Measurements from ENCODE around the gene TNKS1BP1.
A peak's percentile ranks its signal among the peaks of the same experiment; 100 is the strongest.

The TNKS1BP1 gene

DNA sequence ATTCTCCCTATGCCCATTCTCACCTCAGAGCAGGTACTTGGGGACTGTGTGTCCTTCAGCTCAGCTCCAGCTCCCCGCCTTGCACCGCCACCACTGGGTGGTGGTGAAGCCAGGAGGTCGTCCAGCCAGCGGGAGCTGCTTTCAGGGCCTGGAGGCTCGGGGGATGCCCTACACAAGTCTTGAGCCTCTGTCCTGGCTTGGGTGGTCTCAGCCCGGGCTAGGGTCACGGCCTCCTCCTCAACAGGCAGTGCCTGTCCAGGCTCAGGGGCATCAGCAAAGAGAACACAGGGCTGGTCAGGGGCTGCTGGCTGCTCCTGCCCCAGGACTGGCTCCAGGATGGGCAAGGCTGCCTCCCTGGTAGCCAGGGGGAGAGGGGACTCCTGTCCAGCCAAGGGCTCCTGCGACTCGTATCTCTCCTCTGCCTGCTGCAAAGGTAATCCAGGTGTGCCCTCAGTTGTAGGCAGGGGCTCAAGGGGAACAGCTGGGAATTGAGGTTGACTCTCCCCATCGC, 12.2 kb downstream of the TNKS1BP1 start:
- no peaks in the 10 kb centered on the region for H3K9me3 ChIP-seq (ENCODE audit: control insufficient read depth in 1 of 2, low read length in 2 of 2)
- peaks cover 58 to 74% of the 10 kb centered on the region in 2 donors for H3K4me1 ChIP-seq (ENCODE audit: control insufficient read depth in 1 of 2, insufficient read depth in 2 of 2, low read length in 2 of 2)
- peak overlapping the region; percentile 29 to 34 for H3K9ac ChIP-seq (ENCODE audit: low read depth in 1 of 2, low read length in 2 of 2)
- peaks cover 20 to 47% of the 10 kb centered on the region in 2 donors for H3K36me3 ChIP-seq (ENCODE audit: control insufficient read depth in 1 of 2, insufficient read depth in 2 of 2, low read length in 2 of 2)
- no peak overlapping the region for H3K27ac ChIP-seq (ENCODE audit: low read depth, low read length)
- no peaks in the 10 kb centered on the region for H3K27me3 ChIP-seq (ENCODE audit: control insufficient read depth in 1 of 2, insufficient read depth in 2 of 2, low read length in 2 of 2)
- peak overlapping the region in 1 of 2 donors; percentile 22 for H3K4me3 ChIP-seq (ENCODE audit: low read depth in 1 of 2, low read length in 2 of 2)

DNA sequence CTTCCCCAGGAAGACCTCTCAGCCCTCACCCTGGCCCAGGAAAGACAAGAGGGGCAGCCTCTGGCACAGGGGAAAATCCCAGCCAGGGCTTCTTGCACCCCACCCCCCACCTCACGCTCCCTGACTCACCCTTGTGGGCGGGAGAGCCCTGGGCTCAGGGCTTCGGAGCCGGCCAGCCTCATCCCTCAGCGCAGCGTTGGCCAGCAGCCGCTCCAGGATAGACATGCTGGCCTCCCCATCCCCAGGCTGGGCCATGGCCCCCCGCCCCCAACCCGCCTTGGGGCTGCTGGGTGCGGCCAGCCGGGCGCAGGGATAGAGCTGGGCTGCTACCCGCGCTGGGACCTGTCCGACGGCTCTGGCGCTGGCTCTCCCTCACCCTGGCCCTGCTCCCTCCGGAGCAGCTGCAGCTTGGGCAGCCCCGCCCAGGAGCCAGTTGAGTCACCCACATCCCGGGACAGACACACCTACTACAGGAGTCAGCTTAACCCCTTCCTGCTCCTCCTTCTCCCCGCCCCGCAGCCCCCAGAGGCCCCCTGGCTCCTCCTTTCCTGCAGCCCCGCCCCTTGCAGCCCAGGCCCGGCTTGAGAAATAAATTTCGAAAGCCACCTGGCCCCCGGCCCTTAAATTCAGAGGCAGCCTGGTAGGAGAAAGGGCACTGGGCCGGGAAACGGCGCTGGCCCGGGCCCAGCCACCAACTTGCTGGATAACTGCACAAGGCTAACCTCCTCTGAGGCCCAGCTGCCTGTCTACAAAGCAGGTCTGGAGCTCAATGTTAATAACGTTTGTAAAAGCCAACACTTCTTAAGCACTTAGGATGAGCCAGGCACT, 13.4 kb downstream of the TNKS1BP1 start:
- Histone ChIP-seq H3K9me3 (ENCODE audit: control insufficient read depth in 1 of 2, low read length in 2 of 2) (no peaks in the 10 kb centered on the region), H3K27ac (ENCODE audit: low read depth, low read length) (peak overlapping the region; percentile 77), H3K27me3 (ENCODE audit: control insufficient read depth in 1 of 2, insufficient read depth in 2 of 2, low read length in 2 of 2) (no peaks in the 10 kb centered on the region), H3K9ac (ENCODE audit: low read depth in 1 of 2, low read length in 2 of 2) (peak overlapping the region; percentile 63 to 69), H3K36me3 (ENCODE audit: control insufficient read depth in 1 of 2, insufficient read depth in 2 of 2, low read length in 2 of 2) (peaks cover 9 to 35% of the 10 kb centered on the region in 2 donors), H3K4me1 (ENCODE audit: control insufficient read depth in 1 of 2, insufficient read depth in 2 of 2, low read length in 2 of 2) (peaks cover 53 to 80% of the 10 kb centered on the region in 2 donors), H3K4me3 (ENCODE audit: low read depth in 1 of 2, low read length in 2 of 2) (peak overlapping the region; percentile 72 to 73)

DNA sequence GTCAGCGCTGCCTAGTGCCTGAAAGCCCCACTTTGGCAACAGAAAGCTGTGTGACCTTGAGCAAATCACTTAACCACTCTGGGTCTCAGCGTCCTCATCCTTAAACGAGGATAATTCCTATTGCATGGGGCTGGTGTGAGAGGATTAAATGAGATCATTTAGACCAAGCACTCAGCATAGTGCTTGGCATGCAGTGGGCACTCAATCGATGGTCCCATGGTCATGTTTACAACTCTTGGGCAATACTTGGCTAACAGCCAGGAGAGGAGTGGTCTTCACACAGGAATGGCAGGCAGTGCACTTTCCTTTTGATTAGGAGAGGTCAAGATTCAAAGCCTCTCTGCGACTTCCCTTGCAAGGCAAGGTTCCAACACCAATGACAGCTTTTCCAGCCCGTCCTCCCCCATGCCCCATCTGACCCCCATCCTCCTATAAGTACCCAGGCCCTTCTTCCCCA, 14.1 kb downstream of the TNKS1BP1 start:
- no peaks in the 10 kb centered on the region for H3K9me3 ChIP-seq (ENCODE audit: control insufficient read depth in 1 of 2, low read length in 2 of 2)
- H3K9ac ChIP-seq (ENCODE audit: low read depth in 1 of 2, low read length in 2 of 2): peak overlapping the region; percentile 63 to 69
- H3K27me3 ChIP-seq (ENCODE audit: control insufficient read depth in 1 of 2, insufficient read depth in 2 of 2, low read length in 2 of 2): no peaks in the 10 kb centered on the region
- H3K36me3 ChIP-seq (ENCODE audit: control insufficient read depth in 1 of 2, insufficient read depth in 2 of 2, low read length in 2 of 2): peaks cover 9 to 30% of the 10 kb centered on the region in 2 donors
- H3K27ac ChIP-seq (ENCODE audit: low read depth, low read length): peak overlapping the region; percentile 77
- peak overlapping the region; percentile 72 to 73 for H3K4me3 ChIP-seq (ENCODE audit: low read depth in 1 of 2, low read length in 2 of 2)
- H3K4me1 ChIP-seq (ENCODE audit: control insufficient read depth in 1 of 2, insufficient read depth in 2 of 2, low read length in 2 of 2): peaks cover 52 to 80% of the 10 kb centered on the region in 2 donors

DNA sequence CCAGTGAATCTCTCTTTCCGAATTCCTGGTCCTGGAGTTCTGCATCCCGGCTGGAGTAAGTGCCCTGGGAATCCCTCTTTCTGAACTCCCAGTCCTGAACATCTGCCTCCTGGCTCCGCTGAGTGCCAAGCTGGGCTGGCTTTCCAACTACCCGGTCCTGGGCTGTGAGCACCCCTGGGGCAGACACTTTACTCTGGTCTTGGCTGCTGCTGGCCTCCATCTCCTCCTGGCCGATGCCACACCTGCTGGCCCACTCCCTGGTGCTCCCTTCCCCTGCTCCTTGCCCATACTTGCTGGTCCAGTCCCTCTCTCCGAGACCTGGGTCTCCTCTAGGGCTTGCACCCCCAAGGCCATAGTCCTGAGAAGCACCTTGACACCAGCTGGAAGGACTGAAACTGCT, 14.7 kb downstream of the TNKS1BP1 start:
- no peaks in the 10 kb centered on the region for H3K27me3 ChIP-seq (ENCODE audit: control insufficient read depth in 1 of 2, insufficient read depth in 2 of 2, low read length in 2 of 2)
- H3K27ac ChIP-seq (ENCODE audit: low read depth, low read length): no peak overlapping the region
- H3K36me3 ChIP-seq (ENCODE audit: control insufficient read depth in 1 of 2, insufficient read depth in 2 of 2, low read length in 2 of 2): peaks cover 9 to 30% of the 10 kb centered on the region in 2 donors
- H3K4me1 ChIP-seq (ENCODE audit: control insufficient read depth in 1 of 2, insufficient read depth in 2 of 2, low read length in 2 of 2): peaks cover 52 to 83% of the 10 kb centered on the region in 2 donors
- no peaks in the 10 kb centered on the region for H3K9me3 ChIP-seq (ENCODE audit: control insufficient read depth in 1 of 2, low read length in 2 of 2)
- peak overlapping the region; percentile 48 to 63 for H3K9ac ChIP-seq (ENCODE audit: low read depth in 1 of 2, low read length in 2 of 2)
- H3K4me3 ChIP-seq (ENCODE audit: low read depth in 1 of 2, low read length in 2 of 2): peak overlapping the region in 1 of 2 donors; percentile 72

DNA sequence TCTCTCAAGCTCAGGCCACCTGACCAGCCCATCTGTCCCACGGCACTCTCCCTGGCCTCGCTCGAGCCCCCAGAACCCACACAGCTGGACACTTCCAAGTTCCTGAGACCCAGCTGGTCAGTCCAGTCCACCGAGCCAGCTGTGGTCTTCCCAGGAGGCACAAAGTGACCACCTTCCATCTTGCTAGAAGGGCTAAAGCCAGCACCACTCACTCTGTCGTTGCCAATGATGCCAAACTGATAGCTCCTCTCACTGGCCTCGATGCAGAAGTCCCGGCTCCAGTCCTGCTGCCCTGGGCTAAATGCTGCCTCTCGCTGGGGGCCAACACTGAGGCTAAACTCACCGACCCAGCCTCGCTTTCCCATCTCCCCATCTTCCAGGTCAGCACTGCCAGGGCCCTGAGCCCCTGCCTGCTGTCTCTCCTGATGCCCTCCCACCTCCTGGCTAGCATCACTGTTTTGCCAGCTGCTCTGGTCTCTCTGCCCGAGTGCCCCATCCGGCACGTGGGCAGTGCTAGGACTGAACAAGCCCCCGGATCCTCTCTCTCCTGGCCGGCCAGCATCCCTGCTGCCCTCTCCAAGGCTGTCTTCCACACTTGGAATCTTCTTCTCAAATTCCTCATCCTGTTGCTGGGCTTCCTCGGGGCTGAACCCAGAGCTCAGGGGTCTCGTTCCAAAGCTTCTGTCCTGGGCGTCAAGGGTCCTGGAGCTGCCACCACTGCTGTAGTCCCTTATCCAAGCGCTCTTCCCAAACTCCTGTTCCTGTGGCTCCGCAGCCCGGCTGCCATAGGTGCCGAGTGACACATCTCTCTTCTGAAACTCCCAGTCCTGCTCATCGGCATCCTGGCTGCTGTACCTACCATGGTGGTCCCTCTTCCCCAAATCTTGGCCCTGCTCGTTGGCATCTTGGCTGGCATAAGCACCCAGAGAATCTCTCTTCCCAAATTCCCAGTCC, 15.4 kb downstream of the TNKS1BP1 start:
- no peak overlapping the region for H3K27ac ChIP-seq (ENCODE audit: low read depth, low read length)
- peaks cover 54 to 81% of the 10 kb centered on the region in 2 donors for H3K4me1 ChIP-seq (ENCODE audit: control insufficient read depth in 1 of 2, insufficient read depth in 2 of 2, low read length in 2 of 2)
- H3K36me3 ChIP-seq (ENCODE audit: control insufficient read depth in 1 of 2, insufficient read depth in 2 of 2, low read length in 2 of 2): peaks cover 4 to 24% of the 10 kb centered on the region in 2 donors
- H3K27me3 ChIP-seq (ENCODE audit: control insufficient read depth in 1 of 2, insufficient read depth in 2 of 2, low read length in 2 of 2): no peaks in the 10 kb centered on the region
- H3K9me3 ChIP-seq (ENCODE audit: control insufficient read depth in 1 of 2, low read length in 2 of 2): no peaks in the 10 kb centered on the region
- no peak overlapping the region for H3K4me3 ChIP-seq (ENCODE audit: low read depth in 1 of 2, low read length in 2 of 2)
- no peak overlapping the region for H3K9ac ChIP-seq (ENCODE audit: low read depth in 1 of 2, low read length in 2 of 2)

DNA sequence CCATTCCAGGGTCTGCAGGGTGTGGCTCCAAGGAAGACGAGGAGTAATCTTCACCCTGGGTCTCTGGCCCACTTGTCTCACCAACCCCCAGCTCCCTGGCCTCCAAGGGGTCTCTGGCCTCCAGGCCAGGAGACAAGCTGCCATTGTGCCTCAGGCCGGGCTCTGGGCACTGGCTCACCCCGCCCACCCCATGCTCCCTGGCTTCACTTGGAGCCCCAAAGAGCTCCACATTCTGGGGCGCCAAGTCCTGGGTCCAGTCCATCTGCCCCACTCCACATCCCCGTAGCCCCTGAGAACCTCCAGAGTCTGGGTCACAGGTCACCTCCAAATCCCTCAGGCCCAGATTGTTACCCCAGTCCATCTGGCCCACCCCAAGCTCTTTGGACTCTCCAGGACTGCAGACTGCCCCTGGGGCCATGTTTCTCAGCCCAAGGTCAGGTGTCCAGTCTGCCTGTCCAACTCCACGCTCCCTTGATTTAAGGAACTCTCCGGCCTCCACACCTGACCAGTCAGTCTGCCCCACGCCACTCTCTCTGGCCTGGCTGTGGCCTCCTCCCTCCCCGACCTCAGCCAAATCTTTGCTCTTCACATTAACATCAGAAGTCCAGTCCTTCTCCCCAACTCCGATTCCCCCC, 16.2 kb downstream of the TNKS1BP1 start:
- H3K36me3 ChIP-seq (ENCODE audit: control insufficient read depth in 1 of 2, insufficient read depth in 2 of 2, low read length in 2 of 2): peaks cover 0 to 16% of the 10 kb centered on the region in 2 donors

DNA sequence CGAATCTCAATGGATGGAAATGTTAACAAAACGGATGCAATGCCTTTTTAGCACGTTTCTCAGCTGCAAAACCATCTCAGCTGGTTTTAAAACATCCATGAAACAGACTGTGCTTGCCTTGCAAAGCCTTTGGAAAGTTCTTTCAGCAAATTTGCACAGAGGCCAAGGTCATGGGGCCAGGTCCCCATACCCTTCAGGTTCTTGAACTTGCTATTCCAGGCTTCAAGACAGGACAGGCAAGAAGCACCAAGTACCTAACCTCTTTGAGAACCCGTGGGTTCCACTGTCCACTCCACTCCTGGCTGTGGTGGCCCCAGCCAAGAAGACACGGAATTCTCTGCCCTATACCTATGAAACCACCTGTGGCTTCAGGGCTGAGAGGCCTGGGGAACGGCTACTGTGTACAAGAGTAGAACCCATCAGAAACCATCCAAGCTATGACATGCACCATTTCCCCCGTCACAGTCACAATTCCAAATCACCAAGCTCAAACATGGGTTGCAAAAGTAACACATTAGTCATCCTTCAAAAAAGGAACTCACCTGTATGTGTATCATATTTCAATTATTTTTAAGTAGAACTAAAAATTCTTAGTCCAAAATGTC, 17.0 kb downstream of the TNKS1BP1 start:
- H3K27ac ChIP-seq (ENCODE audit: low read depth, low read length): no peak overlapping the region
- peaks cover 0 to 18% of the 10 kb centered on the region in 2 donors for H3K36me3 ChIP-seq (ENCODE audit: control insufficient read depth in 1 of 2, insufficient read depth in 2 of 2, low read length in 2 of 2)
- H3K4me1 ChIP-seq (ENCODE audit: control insufficient read depth in 1 of 2, insufficient read depth in 2 of 2, low read length in 2 of 2): peaks cover 46 to 76% of the 10 kb centered on the region in 2 donors
- no peaks in the 10 kb centered on the region for H3K9me3 ChIP-seq (ENCODE audit: control insufficient read depth in 1 of 2, low read length in 2 of 2)
- peak overlapping the region in 1 of 2 donors; percentile 24 for H3K4me3 ChIP-seq (ENCODE audit: low read depth in 1 of 2, low read length in 2 of 2)
- no peaks in the 10 kb centered on the region for H3K27me3 ChIP-seq (ENCODE audit: control insufficient read depth in 1 of 2, insufficient read depth in 2 of 2, low read length in 2 of 2)
- H3K9ac ChIP-seq (ENCODE audit: low read depth in 1 of 2, low read length in 2 of 2): no peak overlapping the region

More for the DNA sequence above, 16.2 kb downstream of the TNKS1BP1 start:
- Histone ChIP-seq H3K4me3 (ENCODE audit: low read depth in 1 of 2, low read length in 2 of 2) (no peak overlapping the region), H3K27me3 (ENCODE audit: control insufficient read depth in 1 of 2, insufficient read depth in 2 of 2, low read length in 2 of 2) (no peaks in the 10 kb centered on the region), H3K4me1 (ENCODE audit: control insufficient read depth in 1 of 2, insufficient read depth in 2 of 2, low read length in 2 of 2) (peaks cover 52 to 84% of the 10 kb centered on the region in 2 donors), H3K9me3 (ENCODE audit: control insufficient read depth in 1 of 2, low read length in 2 of 2) (no peaks in the 10 kb centered on the region), H3K9ac (ENCODE audit: low read depth in 1 of 2, low read length in 2 of 2) (no peak overlapping the region), H3K27ac (ENCODE audit: low read depth, low read length) (no peak overlapping the region)

DNA sequence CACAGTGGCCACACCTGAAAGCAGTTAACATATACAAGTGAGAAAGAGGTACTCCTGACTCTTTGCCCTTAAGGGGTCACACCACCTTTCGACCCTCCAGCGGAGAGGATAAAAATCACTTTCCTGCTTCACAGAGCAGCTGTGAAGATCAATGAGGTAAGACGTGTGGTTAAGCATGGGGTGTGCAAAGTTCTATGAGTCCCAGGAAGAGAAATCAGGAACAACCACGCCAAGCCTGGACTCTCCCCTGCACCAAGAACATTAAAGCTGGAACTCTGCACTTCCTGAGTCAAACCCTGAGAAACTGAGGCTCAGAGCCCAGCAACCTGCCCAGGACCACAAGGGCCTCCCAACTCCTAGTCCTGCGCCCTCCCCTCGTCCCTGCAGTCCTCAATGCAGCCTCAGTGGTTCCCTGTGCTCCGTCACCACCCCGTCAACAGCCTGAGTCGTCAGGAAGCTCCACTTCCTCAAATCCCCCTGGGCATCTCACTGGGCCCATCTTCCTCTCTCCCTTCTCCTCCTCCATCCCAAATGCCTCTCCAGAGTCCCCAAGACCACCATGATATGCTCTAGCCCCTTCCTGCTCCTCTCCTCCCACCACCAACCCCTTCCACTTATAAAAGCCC, 17.7 kb downstream of the TNKS1BP1 start:
- H3K4me1 ChIP-seq (ENCODE audit: control insufficient read depth in 1 of 2, insufficient read depth in 2 of 2, low read length in 2 of 2): peaks cover 39 to 69% of the 10 kb centered on the region in 2 donors
- no peaks in the 10 kb centered on the region for H3K9me3 ChIP-seq (ENCODE audit: control insufficient read depth in 1 of 2, low read length in 2 of 2)
- H3K27ac ChIP-seq (ENCODE audit: low read depth, low read length): no peak overlapping the region
- peaks cover under 1 to 20% of the 10 kb centered on the region in 2 donors for H3K36me3 ChIP-seq (ENCODE audit: control insufficient read depth in 1 of 2, insufficient read depth in 2 of 2, low read length in 2 of 2)
- peak overlapping the region; percentile 21 to 24 for H3K4me3 ChIP-seq (ENCODE audit: low read depth in 1 of 2, low read length in 2 of 2)
- no peaks in the 10 kb centered on the region for H3K27me3 ChIP-seq (ENCODE audit: control insufficient read depth in 1 of 2, insufficient read depth in 2 of 2, low read length in 2 of 2)
- H3K9ac ChIP-seq (ENCODE audit: low read depth in 1 of 2, low read length in 2 of 2): no peak overlapping the region

Data from duodenal mucosa (tissue), 2 donors.